ENCODE data around the gene SMLR1. TPM values are rescaled to one million over a fixed set of nuclear protein-coding genes. Genes with fewer than 3 reads are reported as not detected.
"Not testable (repeated sequence)": the region's sequence is repeated elsewhere in the genome, so short reads cannot be mapped to it uniquely, and the experiment has no call there.

Gene SMLR1
- total RNA-seq, 2 experiments from 2014 or later, result not detected

DNA sequence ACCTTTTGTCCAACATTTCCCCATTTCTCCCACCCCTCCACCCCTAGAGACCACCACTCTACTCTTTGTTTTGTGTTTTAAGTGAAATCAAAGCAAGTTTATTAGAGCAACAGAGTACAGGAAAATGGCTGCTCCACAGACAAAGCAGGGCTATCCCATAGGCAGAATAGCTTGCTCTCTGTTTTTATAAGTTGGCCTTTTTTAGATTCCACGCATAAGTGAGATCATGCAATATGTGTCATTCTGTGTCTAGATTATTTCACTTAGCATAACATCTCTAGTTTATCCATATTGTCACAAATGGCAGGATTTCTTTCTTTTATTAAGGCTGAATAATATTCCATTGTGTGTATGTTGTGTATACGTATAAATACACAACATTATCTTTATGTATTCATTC is 30.1 kb upstream of the SMLR1 start:
- H3K4me2 ChIP-seq (ENCODE audit: low read length), result no peak overlapping the region
- no peaks in the 10 kb centered on the region for H3K9me2 ChIP-seq (ENCODE audit: insufficient read depth, low read length)
- DNase-seq (ENCODE audit: low spot score), result no peak
- H3K9me3 ChIP-seq (ENCODE audit: low read length), result no peaks in the 10 kb centered on the region
- no peaks in the 10 kb centered on the region for H3K36me3 ChIP-seq (ENCODE audit: insufficient read depth, low read length)
- no TSS peak for BruUV-seq (replicated peaks)
- no peak overlapping the region for H3K27ac ChIP-seq (ENCODE audit: low read depth, low read length, poor library complexity, severe bottlenecking)
- no peak overlapping the region for H3K4me3 ChIP-seq (ENCODE audit: low read depth, low read length, poor library complexity, severe bottlenecking)
- no peaks in the 10 kb centered on the region for H4K20me1 ChIP-seq (ENCODE audit: insufficient read depth, low read length)
- no peak overlapping the region for H2AFZ ChIP-seq (ENCODE audit: low read length)
- intact Hi-C loops (cut with micrococcal nuclease; ENCODE audit: unreplicated experiment), result no loop called here
- H3K4me1 ChIP-seq (ENCODE audit: insufficient read depth, low read length, poor library complexity, severe bottlenecking), result no peaks in the 10 kb centered on the region
- ChIA-PET CTCF (ENCODE audit: unreplicated experiment) (no interaction called here), POLR2A (interaction anchor here (0.9 kb wide), 1 partner anchor 15 kb away, joined by 3 read pairs; no protein-coding TSS in a partner anchor)
- H3K79me2 ChIP-seq (ENCODE audit: insufficient read depth, low read depth, low read length), result no peaks in the 10 kb centered on the region
- no peak for TF ChIP-seq EZH2phosphoT487 (IDR thresholded peaks at IDR 0.05; ENCODE audit: borderline replicate concordance, low read depth, low read length)

DNA sequence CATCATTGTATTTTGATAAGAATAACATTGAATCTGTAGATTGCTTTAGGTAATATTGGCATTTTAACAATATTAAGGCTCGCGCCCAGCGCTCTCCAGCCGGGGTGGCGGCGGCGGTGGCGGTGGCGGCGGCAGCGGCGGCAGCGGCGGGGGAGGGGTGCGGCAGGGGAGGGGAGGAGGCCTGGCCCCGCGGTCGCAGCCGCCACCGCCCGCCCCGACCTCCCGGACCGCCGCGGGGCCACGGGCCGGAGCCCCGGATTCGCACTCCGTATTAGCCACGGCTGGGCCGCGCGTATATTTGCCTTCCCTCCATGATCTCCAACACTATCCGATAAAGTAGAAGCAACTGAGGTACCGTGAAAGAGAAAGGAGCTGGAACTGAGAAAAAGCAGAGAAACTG is 25.8 kb upstream of the SMLR1 start:
- H3K9me2 ChIP-seq (ENCODE audit: insufficient read depth, low read length); H3K4me3 ChIP-seq (ENCODE audit: low read depth, low read length, poor library complexity, severe bottlenecking); BruUV-seq (replicated peaks); H3K79me2 ChIP-seq (ENCODE audit: insufficient read depth, low read depth, low read length); H3K27ac ChIP-seq (ENCODE audit: low read depth, low read length, poor library complexity, severe bottlenecking); intact Hi-C loops (cut with micrococcal nuclease; ENCODE audit: unreplicated experiment); H3K4me2 ChIP-seq (ENCODE audit: low read length); H3K36me3 ChIP-seq (ENCODE audit: insufficient read depth, low read length); H2AFZ ChIP-seq (ENCODE audit: low read length); H3K4me1 ChIP-seq (ENCODE audit: insufficient read depth, low read length, poor library complexity, severe bottlenecking); CTCF ChIA-PET (ENCODE audit: unreplicated experiment); H4K20me1 ChIP-seq (ENCODE audit: insufficient read depth, low read length); H3K9me3 ChIP-seq (ENCODE audit: low read length); DNase-seq (ENCODE audit: low spot score): not testable (repeated sequence)
- POLR2A ChIA-PET, result interaction anchor here (0.7 kb wide), 1 partner anchor 934 kb away, joined by 3 read pairs; no protein-coding TSS in a partner anchor

DNA sequence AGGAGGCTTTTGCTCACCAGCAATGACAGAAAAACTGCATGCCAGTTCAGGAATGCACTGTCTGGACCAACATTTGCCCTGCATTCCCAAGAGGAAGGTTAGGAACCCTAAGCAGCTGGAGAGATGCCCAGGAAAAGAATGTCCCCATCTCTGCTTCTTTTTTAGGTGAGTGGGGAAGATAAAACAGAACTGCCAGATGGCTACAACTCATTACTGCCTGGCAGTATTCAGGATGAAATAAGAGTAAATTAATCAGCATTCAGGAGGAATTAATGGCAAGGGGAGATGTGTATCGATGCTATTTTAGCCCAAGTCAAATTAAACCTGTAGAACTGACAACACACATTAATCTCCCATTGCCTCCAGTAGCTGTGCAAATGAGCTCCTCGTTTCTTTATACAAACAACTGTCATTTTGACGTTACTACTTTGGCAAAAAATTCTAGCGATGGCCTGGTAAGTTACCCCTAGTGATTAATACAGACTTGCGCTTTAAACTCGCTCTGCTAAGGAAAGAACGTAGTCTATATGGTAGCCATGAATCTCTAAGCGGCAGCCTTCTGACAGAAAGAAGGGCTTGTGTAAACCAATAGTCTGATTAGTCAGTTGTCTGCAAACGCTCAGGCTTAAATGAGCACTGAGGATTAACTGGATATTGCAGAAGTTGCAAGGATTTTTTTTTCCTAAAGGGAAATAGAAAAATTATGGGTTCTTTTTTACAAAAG is 16.7 kb upstream of the SMLR1 start:
- no peak overlapping the region for H2AFZ ChIP-seq (ENCODE audit: low read length)
- no peaks in the 10 kb centered on the region for H3K4me1 ChIP-seq (ENCODE audit: insufficient read depth, low read length, poor library complexity, severe bottlenecking)
- ChIA-PET CTCF (ENCODE audit: unreplicated experiment) (no interaction called here), POLR2A (interaction anchor here (0.6 kb wide), 1 partner anchor 20 kb away, joined by 4 read pairs; no protein-coding TSS in a partner anchor)
- no peak for TF ChIP-seq EZH2phosphoT487 (IDR thresholded peaks at IDR 0.05; ENCODE audit: borderline replicate concordance, low read depth, low read length)
- TF ChIP-seq, protein P1, sequence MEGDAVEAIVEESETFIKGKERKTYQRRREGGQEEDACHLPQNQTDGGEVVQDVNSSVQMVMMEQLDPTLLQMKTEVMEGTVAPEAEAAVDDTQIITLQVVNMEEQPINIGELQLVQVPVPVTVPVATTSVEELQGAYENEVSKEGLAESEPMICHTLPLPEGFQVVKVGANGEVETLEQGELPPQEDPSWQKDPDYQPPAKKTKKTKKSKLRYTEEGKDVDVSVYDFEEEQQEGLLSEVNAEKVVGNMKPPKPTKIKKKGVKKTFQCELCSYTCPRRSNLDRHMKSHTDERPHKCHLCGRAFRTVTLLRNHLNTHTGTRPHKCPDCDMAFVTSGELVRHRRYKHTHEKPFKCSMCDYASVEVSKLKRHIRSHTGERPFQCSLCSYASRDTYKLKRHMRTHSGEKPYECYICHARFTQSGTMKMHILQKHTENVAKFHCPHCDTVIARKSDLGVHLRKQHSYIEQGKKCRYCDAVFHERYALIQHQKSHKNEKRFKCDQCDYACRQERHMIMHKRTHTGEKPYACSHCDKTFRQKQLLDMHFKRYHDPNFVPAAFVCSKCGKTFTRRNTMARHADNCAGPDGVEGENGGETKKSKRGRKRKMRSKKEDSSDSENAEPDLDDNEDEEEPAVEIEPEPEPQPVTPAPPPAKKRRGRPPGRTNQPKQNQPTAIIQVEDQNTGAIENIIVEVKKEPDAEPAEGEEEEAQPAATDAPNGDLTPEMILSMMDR (conservative IDR thresholded peaks at IDR 0.05; ENCODE audit: low read length), result no peak
- no peaks in the 10 kb centered on the region for H3K36me3 ChIP-seq (ENCODE audit: insufficient read depth, low read length)
- no TSS peak for BruUV-seq (replicated peaks)
- H3K9me2 ChIP-seq (ENCODE audit: insufficient read depth, low read length), result no peaks in the 10 kb centered on the region
- no peak overlapping the region for H3K4me3 ChIP-seq (ENCODE audit: low read depth, low read length, poor library complexity, severe bottlenecking)
- no peaks in the 10 kb centered on the region for H3K79me2 ChIP-seq (ENCODE audit: insufficient read depth, low read depth, low read length)
- no peaks in the 10 kb centered on the region for H3K9me3 ChIP-seq (ENCODE audit: low read length)
- intact Hi-C loops (cut with micrococcal nuclease; ENCODE audit: unreplicated experiment), result no loop called here
- no peak overlapping the region for H3K4me2 ChIP-seq (ENCODE audit: low read length)
- DNase-seq (ENCODE audit: low spot score), result no peak
- H4K20me1 ChIP-seq (ENCODE audit: insufficient read depth, low read length), result no peaks in the 10 kb centered on the region
- H3K27ac ChIP-seq (ENCODE audit: low read depth, low read length, poor library complexity, severe bottlenecking), result no peak overlapping the region

All from OCI-LY7 (cell line).